AG10803 (cell line): Measurements from ENCODE around the gene FHIT.
A peak's percentile ranks its signal among the peaks of the same experiment; 100 is the strongest.

Source experiments
- DNase-seq: peaks from one replicate; pipeline ENCODE4 v3.0.0; 2010; ENCODE audit warnings: low read depth
- H3K4me3 ChIP-seq: 2 replicates; pipeline ENCODE4 v1.5.1; 2011; ENCODE audit warnings: mild to moderate bottlenecking, low read length, control low read depth
- TF ChIP-seq, protein P1 (sequence below): conservative IDR thresholded peaks from 2 replicates; pipeline ENCODE4 v1.5.1; 2011; ENCODE audit warnings: mild to moderate bottlenecking, low read length, control low read depth, inconsistent platforms

FHIT gene

GRCh38 chr3:59796456-59796855, 1454.8 kb downstream of the FHIT start:
- TF ChIP-seq, protein P1, sequence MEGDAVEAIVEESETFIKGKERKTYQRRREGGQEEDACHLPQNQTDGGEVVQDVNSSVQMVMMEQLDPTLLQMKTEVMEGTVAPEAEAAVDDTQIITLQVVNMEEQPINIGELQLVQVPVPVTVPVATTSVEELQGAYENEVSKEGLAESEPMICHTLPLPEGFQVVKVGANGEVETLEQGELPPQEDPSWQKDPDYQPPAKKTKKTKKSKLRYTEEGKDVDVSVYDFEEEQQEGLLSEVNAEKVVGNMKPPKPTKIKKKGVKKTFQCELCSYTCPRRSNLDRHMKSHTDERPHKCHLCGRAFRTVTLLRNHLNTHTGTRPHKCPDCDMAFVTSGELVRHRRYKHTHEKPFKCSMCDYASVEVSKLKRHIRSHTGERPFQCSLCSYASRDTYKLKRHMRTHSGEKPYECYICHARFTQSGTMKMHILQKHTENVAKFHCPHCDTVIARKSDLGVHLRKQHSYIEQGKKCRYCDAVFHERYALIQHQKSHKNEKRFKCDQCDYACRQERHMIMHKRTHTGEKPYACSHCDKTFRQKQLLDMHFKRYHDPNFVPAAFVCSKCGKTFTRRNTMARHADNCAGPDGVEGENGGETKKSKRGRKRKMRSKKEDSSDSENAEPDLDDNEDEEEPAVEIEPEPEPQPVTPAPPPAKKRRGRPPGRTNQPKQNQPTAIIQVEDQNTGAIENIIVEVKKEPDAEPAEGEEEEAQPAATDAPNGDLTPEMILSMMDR = no peak
- DNase-seq = peak; percentile 11
- H3K4me3 ChIP-seq = no peak overlapping the region

- no peak overlapping the region for H3K4me3 ChIP-seq
- TF ChIP-seq, protein P1 = no peak
- no peak for DNase-seq
Measured at GRCh38 chr3:59795756-59796155, 1455.5 kb downstream of the FHIT start.

DNA sequence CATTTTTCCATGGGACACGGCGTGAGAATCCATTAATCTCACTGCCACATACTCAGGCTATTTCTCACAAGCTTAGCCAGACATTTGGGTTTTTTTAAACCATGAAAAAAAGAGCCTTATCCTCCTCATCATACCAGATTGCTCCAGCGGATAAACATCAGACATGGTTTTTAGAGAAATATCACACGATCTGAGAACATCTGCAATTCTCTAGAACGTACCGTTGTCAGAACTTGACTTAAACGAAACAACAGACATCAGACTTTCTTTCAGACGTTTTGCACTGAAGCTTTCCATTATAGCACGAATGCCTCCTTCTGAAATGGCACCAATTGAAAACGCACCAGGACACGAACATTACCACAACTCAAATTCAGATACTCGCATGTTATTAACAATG, 1457.3 kb downstream of the FHIT start:
- DNase-seq = no peak
- H3K4me3 ChIP-seq = no peak overlapping the region
- TF ChIP-seq, protein P1 = no peak

DNA sequence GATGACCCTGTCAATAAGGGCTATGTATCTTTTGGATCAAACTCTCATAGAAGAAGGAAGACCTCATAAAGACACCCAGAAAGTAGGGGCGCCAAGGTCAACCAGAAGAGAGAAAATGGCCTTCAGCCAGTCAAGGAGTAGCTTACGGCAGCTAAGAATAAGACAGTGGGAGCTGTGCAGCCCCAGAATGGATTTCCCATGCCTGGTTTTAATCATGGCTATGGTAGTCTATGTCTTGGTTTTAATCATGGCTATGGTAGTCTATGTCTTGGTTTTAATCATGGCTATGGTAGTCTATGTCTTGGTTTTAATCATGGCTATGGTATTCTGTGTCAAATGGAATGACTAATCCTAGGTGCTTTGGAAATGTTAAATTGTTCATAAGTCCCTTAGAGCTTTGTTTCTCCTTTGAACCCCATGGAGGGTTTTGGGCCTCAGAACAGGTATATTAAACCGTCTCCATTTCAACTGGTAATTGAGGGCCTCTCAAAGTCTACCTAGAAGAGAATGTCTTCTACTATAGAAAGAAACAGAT, 1459.4 kb downstream of the FHIT start:
- TF ChIP-seq, protein P1 = no peak

GRCh38 chr3:59790241-59790640, 1461.0 kb downstream of the FHIT start:
- TF ChIP-seq, protein P1 = no peak
- DNase-seq = no peak
- H3K4me3 ChIP-seq = no peak overlapping the region

More for the DNA sequence above, 1459.4 kb downstream of the FHIT start:
- H3K4me3 ChIP-seq = no peak overlapping the region
- DNase-seq = no peak

DNA sequence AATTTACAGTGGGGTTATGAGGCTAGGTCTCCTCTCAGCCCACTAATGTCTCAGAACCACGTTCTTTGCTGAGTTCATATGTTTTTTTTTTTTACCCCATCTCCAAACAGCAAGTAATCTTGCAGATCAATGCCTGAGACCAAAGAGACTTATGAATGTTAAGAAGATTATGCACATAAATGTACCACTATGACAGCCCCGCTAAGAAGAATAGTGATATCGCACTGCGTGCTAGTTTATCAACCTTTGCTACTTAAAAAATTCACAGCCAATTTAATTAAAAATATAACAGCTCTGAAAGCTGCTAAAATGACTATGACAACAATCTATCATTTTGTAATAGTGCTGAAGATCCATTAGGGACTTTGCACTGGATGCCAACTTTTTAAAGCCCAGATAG, 1462.5 kb downstream of the FHIT start:
- DNase-seq = no peak
- TF ChIP-seq, protein P1 = no peak
- H3K4me3 ChIP-seq = no peak overlapping the region

- no peak for DNase-seq
- TF ChIP-seq, protein P1 = no peak
Measured at GRCh38 chr3:59788133-59788532, 1463.1 kb downstream of the FHIT start.

More at GRCh38 chr3:59788133-59788532, 1463.1 kb downstream of the FHIT start:
- H3K4me3 ChIP-seq = no peak overlapping the region
